Fibroblast of pulmonary artery (primary cell): ENCODE measurements around the gene LILRB5.

Experiments used
- DNase-seq: peaks from one replicate; pipeline ENCODE4 v3.0.0-alpha.2; 2010; ENCODE audit warnings: low read depth
- H3K4me3 ChIP-seq: replicated peaks from 2 replicates; pipeline ENCODE4 v1.5.1; 2011; ENCODE audit warnings: low read depth, mild to moderate bottlenecking, control low read depth, low read length, moderate library complexity
- CTCF ChIP-seq: IDR thresholded peaks from 2 replicates; pipeline ENCODE4 v1.5.1; 2011; ENCODE audit warnings: mild to moderate bottlenecking, control low read depth, low read length, inconsistent platforms; ENCODE audit errors: missing control alignments

Gene LILRB5

GRCh38 chr19:54257116-54257480, at the start of gene LILRB5:
LILRB5 (minus strand) TSS chr19:54257273; CDS start chr19:54257193, 80 bp downstream.
- TF ChIP-seq CTCF: no peak
- H3K4me3 ChIP-seq: no peak within 1 kb of the TSS
- DNase-seq: no peak

GRCh38 chr19:54305141-54305540, 48.1 kb upstream of the LILRB5 start:
- DNase-seq: no peak
- TF ChIP-seq CTCF: no peak
- no peak overlapping the region for H3K4me3 ChIP-seq

- no peak for TF ChIP-seq CTCF
- no peak overlapping the region for H3K4me3 ChIP-seq
These were observed 45.2 kb upstream of the LILRB5 start for GRCh38 chr19:54302257-54302656.

GRCh38 chr19:54299515-54299914, 42.4 kb upstream of the LILRB5 start:
- H3K4me3 ChIP-seq: no peak overlapping the region
- no peak for DNase-seq
- TF ChIP-seq CTCF: no peak

More at GRCh38 chr19:54302257-54302656, 45.2 kb upstream of the LILRB5 start:
- no peak for DNase-seq

GRCh38 chr19:54299126-54299498, 42.0 kb upstream of the LILRB5 start:
- no peak for TF ChIP-seq CTCF
- no peak for DNase-seq
- H3K4me3 ChIP-seq: no peak overlapping the region

- no peak for DNase-seq
- TF ChIP-seq CTCF: no peak
- no peak overlapping the region for H3K4me3 ChIP-seq
These were observed 41.5 kb upstream of the LILRB5 start for GRCh38 chr19:54298357-54299125.

GRCh38 chr19:54297759-54298305, 40.8 kb upstream of the LILRB5 start:
- H3K4me3 ChIP-seq: no peak overlapping the region
- DNase-seq: no peak
- TF ChIP-seq CTCF: no peak
